Activated T-helper 1 cell treated with Interleukin-2 at 50 U/mL for 16 hours (primary cell): ENCODE results near the gene ALKBH4.
A peak's percentile ranks its signal among the peaks of the same experiment; 100 is the strongest.
"Not testable (repeated sequence)": the region's sequence is repeated elsewhere in the genome, so short reads cannot be mapped to it uniquely, and the experiment has no call there.

ENCODE experiments used
- DNase-seq: peaks from one replicate; pipeline ENCODE4 v3.0.0-alpha.2; 2020; ENCODE audit warnings: low read depth

ALKBH4 gene

DNA sequence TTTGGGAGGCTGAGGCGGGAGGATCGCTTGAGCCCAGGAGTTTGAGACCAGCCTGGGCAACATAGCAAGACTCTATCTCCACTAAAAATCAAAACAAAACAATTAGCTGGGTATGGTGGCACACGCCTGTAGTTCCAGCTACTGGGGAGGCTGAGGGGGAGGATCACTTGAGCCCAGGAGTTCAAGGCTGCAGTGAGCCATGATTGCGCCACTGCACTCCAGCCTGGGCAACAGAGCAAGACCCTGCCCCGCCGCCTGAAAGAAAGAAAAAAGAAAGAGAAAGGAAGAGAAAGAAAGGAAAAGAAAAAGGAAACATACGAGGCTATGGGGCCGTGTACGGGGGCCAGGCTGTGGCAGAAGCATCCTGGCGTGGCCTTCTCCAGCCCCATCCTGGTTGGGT is 9.7 kb downstream of the ALKBH4 start:
- not testable (repeated sequence) for DNase-seq

DNA sequence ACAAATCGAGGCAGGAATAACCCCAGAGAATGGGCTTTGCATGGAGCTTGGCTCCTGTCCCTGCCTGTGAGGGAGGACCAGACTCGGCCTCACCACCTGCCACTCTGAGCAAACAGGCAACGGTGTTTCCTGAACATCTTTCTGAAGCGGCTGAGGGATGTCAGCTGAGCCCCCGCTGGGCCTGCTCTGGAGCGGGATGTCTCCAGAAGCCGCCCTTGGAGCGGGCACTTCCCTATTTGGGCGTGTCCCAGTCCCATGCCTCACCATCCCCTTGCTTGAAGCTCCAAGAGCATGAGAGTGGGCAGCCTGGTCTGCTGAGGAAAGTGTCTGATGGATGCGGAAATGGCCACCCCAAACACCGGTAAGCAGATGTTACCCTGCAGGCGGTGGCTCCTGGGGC is 10.2 kb downstream of the ALKBH4 start:
- DNase-seq, result no peak

DNA sequence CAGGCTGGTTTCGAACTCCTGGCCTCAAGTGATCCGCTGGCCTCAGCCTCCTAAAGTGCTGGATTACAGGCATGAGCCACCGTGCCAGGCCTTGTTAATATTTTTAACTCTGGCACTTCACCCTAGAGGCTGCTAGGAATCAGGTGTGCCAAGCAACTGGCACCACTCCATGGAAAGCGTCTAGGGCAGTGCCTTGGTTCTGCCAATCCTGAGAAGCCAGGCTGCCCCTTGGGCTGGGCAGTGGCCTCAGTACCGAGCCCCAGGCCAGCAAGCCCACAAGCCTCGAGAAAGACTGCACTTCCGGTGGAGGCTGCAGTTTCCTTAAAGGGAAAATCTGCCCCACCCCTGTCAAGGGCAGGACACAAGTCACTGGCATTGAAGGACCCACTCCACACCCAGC is 11.3 kb downstream of the ALKBH4 start:
- DNase-seq, result no peak

DNA sequence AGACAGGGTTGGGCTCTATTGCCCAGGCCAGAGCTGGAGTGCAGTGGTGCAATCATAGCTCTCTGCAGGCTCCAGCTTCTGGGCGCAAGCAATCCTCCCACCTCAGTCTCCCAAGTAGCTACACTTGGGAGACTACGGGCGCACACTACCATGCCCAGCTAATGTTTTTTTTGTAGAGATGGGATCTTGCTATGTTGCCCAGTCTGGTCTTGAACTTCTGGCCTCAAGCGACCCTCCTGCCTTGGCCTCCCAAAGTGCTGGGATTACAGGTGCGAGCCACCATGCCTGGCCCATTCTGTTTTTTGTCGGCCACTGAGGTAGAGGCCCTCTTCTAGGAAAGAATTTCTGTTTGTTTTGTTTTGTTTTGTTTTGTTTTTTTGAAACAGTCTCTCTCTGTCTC is 12.2 kb downstream of the ALKBH4 start:
- no peak for DNase-seq

DNA sequence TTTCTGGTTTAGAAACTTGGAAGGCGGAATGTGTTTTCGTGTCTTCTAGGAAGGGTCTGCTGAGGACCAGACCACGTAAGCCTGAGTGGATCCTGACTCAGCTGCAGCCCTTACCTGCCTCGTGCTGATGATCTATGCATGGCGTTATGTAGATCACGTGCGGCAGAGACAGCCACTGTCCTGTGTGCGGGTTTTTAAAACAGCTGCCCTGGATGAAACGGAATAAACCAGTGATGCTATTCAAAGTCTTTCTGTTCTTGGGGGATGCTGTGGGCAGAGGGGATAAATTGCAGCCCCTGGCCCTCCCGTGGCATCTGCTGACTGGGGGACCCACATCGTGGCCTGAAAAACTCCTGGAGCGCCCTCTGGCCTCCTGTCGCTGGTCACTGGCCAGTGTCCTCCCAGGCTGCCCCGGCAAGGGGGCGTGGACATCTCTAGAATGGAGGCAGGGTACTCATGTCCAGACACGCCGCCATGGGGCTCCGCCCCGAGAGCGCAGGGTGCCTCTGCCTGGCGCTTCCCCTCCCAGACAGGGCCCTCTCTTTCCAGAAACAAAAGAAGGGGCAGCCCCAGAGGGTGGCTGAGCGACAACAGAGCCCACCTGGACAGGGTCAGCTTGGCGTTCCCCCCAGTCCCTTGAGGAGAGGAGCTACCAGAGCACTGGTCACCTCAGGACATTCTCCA is 13.2 kb downstream of the ALKBH4 start:
- no peak for DNase-seq

DNA sequence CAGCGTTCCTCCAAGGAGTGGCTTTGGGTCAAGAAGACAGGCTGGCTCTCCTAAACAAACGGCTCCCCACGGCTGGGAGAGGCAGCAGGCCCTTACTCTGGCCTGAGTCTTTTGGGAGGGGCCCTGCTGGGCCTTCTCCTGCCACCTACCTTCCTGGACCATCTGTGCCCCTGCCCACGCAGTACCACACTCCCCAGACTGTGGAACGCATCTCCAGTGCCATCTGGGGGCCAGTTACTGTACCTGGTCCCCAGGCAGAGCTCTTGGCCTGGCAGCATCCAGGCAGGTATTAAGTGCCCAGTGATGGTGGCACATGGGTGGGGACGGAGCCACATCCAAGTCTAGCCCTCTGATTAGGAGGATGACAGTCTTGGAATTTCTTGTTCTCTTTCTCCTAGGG is 14.4 kb downstream of the ALKBH4 start:
- peak; percentile 37 for DNase-seq

DNA sequence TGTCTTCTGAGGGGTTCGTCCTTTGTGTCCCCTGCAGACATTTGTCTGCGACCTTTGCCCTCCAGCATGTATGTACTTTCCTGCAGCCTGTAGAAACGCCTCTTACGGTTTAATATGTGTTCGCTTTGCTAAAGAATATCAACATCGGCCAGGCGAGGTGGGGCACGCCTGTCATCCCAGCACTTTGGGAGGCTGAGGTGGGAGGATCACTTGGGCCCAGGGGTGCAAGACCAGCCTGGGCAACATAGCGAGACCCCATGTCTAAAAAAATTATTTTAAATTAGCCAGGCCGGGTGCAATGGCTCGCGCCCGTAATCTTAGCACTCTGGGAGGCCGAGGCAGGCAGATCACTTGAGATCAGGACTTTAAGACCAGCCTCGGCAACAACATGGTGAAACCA is 15.5 kb downstream of the ALKBH4 start:
- DNase-seq, result no peak

DNA sequence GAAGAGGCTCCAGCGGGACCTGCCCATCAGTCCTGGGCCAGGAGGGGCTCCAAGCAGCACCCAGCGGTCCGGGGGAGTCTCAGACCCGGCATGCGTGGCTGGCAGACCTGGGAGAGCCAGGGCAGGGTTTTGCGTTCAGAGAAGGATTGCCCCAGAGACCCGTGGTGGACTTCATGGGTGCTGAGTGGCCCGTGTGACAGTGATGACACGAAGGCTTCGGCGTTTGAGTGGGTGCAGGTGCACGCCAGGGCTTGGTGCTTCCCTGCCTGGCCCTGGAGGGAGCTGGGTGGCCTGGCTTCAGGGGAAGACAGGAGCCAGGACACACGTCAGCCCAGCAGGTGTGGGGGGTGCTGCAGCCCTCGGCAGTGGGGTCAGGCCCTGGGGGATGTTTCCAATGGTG is 17.4 kb downstream of the ALKBH4 start:
- DNase-seq, result no peak

DNA sequence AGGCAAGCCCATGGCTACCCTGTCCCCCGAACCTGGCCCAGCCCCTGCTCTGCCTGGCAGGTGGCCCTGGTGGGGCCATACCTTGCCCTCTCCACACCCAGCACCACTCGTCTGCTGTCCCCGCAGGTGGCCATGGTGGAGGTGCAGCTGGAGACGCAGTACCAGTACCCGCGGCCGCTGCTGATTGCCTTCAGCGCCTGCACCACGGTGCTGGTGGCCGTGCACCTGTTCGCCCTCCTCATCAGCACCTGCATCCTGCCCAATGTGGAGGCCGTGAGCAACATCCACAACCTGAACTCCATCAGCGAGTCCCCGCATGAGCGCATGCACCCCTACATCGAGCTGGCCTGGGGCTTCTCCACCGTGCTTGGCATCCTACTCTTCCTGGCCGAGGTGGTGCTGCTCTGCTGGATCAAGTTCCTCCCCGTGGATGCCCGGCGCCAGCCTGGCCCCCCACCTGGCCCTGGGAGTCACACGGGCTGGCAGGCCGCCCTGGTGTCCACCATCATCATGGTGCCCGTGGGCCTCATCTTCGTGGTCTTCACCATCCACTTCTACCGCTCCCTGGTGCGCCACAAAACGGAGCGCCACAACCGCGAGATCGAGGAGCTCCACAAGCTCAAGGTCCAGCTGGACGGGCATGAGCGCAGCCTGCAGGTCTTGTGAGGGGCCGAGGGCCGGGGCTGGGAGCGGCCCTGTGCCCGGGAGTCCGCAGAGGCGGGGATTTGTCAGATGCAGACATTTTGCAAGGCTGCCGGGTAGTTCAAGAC is 18.1 kb downstream of the ALKBH4 start:
- DNase-seq, result no peak

DNA sequence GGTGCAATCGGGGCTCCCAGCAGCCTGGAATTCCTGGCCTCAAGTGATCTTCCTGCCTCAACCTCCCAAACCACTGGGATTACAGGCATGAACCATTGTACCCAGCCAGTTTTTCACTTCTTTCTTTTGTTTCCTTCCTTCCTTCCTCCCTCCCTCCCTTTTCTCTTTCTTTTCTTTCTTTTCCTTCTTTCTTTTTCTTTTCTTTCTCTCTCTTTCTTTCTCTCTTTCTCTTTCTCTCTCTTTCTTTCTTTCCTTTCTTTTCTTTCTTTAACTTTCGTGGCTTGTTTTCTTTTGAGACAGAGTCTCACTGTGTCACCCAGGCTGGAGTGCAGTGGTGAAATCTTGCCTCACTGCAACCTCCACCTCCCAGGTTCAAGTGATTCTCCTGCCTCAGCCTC is 19.0 kb downstream of the ALKBH4 start:
- DNase-seq, result no peak

DNA sequence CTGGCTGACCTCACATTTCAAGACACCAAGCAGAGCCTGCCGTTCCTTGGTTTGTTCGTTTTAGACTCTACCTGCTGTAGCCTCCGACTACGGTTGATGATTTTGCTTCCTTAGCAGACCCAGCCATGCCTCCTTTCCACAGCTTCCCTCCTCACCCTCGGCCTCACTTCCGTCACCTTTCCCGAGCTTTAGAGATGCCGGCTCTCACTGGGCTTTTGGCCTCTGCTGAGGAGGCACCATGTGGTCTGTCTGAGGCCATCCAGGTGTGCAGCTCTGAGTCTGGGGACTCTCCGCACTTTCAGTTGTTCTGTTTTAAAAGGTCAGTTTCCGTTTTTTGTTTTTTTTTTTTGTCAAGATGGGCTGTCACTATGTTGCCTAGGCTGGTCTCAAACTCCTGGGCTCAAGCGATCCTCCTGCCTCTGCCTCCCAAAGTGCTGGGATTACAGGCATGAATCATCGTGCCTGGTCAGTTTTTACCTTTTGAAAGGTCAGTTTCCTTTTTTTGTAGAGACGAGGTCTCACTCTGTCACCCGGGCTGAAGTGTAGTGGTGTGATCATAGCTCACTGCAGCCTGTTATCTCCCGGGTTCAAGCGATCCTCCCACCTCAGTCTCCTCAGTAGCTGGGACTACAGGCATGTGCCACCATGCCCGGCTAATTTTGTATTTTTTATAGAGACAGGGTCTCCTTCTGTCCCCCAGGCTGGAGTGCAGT is 19.5 kb downstream of the ALKBH4 start:
- no peak for DNase-seq

DNA sequence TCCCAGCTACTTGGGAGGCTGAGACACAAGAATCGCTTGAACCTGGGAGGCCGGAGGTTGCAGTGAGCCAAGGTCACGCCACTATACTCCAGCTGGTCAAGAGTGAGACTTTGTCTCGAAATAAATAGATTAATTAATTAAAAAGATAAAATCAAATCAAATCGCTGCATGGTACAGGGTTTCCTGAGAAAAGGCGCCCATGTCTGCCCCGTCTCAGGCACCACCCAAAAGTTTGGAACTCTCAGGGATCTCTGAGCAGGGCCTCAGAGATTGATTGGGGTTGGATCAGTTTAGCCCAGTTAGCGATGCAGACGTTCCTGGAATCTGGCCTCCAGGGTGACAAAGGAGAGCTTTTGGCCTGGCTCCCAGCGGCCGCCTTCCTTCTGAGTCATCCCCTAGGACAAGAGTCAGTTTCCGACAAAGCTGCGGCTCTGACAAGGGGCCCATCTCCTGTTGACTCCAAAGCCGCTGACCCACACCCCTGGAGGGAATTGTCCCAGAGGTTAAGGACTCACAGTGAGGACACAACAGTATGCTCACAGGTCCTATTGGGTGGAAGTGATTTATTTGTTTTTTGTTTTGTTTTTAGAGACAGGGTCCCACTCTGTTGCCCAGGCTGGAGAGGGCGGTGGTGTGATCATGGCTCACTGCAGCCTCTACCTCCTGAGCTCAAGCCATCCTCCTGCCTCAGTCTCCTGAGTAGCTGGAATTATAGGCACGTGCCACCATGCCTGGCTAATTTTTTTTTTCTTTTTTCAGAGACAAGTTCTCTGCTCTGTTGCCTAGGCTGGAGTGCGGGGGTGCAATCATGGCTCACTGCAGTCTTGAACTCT is 24.5 kb downstream of the ALKBH4 start:
- no peak for DNase-seq

DNA sequence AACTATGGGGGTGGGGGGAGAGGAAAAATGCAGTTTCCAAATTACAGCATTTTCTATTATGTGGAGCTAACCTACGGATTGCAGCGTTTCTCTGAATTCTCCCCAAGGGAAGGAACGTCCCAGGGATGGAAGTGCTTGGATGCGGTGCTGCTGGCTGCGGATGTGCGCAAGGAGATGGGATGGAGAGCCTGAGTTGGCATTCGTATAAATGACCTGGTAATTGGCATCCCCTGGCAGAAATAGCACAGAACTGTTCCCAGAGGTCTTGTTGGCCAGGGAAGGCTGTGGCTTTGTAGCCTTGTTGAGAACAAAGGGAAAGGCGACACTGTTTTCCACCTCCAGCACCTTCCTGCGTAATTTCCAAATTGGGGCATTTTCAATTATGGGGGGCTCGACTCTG is 28.5 kb downstream of the ALKBH4 start:
- DNase-seq, result no peak

DNA sequence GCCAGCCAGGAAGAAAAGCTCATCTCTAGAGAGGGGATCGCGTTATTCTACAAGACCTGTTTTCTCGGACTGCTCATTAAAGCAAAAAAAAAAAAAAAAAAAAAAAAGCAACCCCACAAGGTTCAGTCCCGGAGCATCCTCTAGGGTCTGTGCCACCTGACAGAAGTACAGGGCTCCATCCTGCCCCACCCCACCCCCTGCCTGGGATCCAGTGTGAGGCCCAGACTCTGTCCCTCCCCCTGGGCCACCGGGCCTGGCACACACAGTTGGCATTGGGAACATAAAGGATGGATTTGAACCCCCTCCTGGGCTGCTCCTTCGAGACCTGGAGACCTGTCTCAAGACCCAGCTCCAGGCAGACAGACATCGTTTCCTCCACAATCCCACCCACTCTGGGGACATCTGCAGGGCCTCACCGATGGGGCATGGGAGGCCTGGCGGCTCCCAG is 30.6 kb downstream of the ALKBH4 start:
- DNase-seq, result no peak

DNA sequence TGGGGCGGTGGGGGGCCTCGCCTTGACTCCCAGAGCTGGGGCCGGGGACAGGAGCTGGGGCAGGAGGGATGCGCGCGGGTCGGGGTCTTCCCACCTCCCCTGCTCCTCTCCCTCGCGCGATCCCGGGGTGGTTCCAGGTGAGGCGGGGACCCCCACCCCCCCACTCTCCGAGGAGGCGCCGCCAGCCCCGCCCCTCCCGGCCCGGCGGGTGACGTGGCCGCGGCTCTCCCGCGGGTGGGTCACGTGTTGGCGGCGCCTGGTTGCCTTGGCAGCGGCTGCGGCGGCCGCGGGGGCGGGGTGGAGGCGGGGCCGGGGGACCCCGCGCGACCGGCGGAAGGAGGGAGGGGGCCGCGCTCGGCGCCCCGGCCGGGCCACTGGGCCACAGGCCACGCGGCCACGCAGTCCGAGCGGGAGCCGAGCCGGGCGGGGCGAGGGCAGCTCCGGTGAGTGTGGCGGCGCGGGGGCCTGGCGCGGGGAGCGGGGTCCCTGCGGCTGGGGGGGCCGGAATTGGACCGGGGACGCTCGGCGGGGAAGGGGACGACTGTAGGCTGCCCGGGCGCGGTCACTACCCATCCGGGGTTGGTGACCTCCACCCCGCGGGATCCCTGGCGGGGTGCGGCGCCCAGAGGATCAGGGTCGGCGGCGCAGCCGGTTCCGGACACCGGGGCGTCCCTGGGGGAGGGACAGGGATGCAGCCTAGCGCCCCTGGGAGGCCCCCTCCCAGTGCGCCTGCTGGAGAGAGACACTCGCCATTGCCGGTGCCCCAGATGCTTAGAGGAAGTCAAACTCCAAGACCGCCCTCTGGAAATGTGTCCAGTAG is 31.2 kb downstream of the ALKBH4 start, which contains the start of gene ORAI2:
Gene ORAI2, plus strand, starts transcription at position 357 of the 820 bp plus-strand sequence. CDS start 5,382 bp downstream, outside the sequence.
- peak; percentile 86 for DNase-seq

DNA sequence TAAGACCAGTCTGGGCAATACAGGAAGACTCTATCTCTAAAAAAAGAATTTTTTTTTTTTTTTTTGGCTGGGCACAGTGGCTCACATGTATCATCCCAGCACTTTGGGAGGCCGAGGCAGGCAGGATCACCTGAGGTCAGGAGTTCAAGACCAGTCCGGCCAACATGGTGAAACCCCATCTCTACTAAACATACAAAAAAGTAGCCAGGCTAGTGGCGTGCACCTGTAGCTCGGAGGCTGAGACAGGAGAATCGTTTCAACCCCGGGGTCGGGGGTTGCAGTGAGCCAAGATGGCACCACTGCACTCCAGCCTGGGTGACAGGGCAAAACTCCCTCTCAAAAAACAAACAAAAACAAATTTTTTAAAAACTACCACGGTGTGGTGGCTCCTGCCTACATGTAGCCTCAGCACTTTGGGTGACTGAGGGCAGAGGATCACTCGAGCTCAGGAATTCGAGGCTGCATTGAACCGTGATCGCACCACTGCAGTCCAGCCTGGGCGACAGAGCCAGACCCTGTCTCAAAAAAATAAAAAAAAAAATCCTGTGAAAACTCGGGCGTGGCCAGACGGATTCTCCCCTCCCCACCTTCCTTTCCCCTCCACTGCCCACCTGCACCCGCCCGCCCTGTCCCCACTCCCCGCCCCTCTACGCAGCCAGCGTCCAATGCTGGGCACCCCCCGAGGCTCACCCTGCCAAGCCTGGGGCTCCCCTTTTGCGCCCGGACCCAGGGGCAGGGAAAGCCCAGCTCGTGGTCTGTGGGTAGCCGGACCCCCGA is 32.0 kb downstream of the ALKBH4 start:
- DNase-seq, result no peak

DNA sequence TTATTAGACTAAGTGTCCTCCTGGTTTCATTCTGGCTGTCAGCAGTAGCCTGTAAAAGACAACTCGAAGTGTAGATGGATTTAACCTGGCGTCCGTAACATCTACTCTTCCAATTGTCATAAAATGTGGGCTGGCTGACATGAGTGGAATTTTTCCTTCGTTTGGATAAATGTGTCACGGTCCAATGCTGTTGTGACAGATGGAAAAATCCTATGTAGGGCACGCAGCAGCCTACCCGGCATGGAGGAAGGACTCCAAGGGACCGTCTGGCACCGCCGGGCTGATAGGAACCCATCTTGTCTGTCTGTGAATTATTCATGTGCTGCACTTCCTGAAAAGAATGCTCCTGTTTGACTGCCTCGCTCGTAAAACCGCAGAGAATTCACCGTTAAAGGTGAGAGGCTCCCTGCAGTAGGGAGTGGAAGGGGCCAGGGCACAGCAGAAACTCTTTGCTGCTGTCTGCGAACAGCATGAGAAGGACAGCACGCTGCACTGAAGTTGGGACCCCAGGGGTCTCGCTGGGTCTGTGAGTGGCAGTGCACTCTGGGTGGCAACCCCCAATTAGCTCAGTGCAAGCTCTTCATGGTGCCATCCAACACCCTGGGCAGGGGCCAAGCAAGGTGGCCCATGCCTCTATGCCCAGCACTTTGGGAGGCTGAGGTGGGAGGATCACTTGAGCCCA is 32.9 kb downstream of the ALKBH4 start:
- DNase-seq, result peak; percentile 44

DNA sequence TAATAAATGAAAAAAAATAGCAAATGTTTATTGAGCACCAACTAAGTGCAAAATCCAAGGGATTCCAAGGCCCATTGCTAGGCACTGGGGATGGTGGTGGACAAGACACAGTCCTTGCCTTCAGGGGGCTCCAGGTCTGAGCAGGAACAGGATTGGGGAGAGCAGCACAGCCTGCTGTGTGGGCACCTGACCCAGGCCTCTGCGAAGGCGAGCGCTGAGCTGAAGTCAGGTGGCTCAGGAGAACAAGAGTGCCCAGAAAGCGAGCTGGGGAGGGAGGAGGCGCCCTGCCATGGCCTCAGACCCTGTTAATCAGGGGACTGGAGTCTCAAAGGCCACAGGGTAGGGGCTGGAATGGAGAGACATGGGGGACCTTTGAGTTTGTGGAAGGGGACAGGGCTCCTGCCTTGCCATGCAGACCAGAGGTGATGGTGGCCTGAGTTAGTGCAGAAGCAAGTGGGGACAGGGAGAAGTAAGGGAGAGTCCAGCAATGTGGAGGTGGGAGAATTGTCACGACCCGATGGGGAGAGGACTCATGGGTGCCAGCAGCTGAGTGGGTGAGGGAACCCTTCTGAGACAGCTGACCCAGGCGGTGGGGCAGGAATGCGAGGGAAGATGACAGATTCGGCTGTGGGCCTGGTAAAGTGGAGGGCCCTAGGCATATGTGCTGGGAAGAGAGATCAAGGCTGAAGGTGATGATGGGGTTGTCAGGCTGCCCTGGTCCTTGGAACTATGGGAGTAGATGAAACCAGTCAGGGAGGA is 35.3 kb downstream of the ALKBH4 start:
- no peak for DNase-seq

DNA sequence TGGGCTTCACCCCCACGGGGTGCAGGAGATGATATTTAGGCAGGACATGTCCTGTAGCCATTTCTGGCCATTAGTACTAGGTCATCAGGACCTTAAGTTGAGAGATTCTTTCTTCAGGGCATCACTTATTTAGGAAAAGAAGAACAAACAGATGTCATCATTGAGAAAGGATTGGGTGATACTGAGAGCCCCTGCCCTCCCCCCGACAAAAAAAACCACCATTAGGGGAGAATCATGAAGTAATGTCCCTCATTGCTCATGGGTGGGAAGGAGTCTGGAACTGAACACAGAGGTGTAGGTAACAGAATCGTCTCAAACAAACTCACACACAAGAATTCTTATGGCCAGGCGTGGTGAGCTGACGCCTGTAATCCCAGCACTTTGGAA is 37.7 kb downstream of the ALKBH4 start:
- DNase-seq, result no peak
